Measurements from ENCODE around the gene OSBPL3. TPM values are rescaled to one million over a fixed set of nuclear protein-coding genes. Genes with fewer than 3 reads are reported as not detected.

Gene OSBPL3
- total RNA-seq, 1 experiment from 2014 or later = 36.8 TPM

GRCh38 chr7:24750441-24751055 lies 229.4 kb downstream of the OSBPL3 start:
- no peaks in the 10 kb centered on the region for H3K9me3 ChIP-seq (ENCODE audit: control insufficient read depth in 1 of 2, insufficient read depth in 1 of 2, low read depth in 1 of 2, low read length in 2 of 2)
- no peaks in the 10 kb centered on the region for H3K36me3 ChIP-seq (ENCODE audit: control insufficient read depth in 1 of 2, insufficient read depth in 2 of 2, low read length in 2 of 2)
- RAD21 ChIA-PET (ENCODE audit: low non-redundant PET in 1 of 2, low total read pairs in 2 of 2, uncharacterized antibody in 2 of 2, unreplicated experiment in 2 of 2) = no interaction called here
- no peak overlapping the region for H3K4me3 ChIP-seq (replicated peaks in 1 of 2; ENCODE audit: low read depth in 1 of 2, low read length in 2 of 2)
- TF ChIP-seq YY1 (IDR thresholded peaks at IDR 0.05; ENCODE audit: extremely low read depth, insufficient replicate concordance, low read depth, low read length) (no peak), MAX (IDR thresholded peaks at IDR 0.05) (no peak), RAD21 (IDR thresholded peaks at IDR 0.05; ENCODE audit: low read depth) (no peak), EGR1 (IDR thresholded peaks at IDR 0.05; ENCODE audit: low read depth) (no peak), POLR2AphosphoS5 (IDR thresholded peaks at IDR 0.05; ENCODE audit: low read depth, low read length) (no peak), CBX3 (IDR thresholded peaks at IDR 0.05; ENCODE audit: low read depth) (no peak)
- TF ChIP-seq, protein P1, sequence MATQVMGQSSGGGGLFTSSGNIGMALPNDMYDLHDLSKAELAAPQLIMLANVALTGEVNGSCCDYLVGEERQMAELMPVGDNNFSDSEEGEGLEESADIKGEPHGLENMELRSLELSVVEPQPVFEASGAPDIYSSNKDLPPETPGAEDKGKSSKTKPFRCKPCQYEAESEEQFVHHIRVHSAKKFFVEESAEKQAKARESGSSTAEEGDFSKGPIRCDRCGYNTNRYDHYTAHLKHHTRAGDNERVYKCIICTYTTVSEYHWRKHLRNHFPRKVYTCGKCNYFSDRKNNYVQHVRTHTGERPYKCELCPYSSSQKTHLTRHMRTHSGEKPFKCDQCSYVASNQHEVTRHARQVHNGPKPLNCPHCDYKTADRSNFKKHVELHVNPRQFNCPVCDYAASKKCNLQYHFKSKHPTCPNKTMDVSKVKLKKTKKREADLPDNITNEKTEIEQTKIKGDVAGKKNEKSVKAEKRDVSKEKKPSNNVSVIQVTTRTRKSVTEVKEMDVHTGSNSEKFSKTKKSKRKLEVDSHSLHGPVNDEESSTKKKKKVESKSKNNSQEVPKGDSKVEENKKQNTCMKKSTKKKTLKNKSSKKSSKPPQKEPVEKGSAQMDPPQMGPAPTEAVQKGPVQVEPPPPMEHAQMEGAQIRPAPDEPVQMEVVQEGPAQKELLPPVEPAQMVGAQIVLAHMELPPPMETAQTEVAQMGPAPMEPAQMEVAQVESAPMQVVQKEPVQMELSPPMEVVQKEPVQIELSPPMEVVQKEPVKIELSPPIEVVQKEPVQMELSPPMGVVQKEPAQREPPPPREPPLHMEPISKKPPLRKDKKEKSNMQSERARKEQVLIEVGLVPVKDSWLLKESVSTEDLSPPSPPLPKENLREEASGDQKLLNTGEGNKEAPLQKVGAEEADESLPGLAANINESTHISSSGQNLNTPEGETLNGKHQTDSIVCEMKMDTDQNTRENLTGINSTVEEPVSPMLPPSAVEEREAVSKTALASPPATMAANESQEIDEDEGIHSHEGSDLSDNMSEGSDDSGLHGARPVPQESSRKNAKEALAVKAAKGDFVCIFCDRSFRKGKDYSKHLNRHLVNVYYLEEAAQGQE (IDR thresholded peaks at IDR 0.05; ENCODE audit: low read depth) = no peak
- H3K9ac ChIP-seq (ENCODE audit: low read length) = no peak overlapping the region
- no TSS peak for BruUV-seq (replicated peaks)
- no peak for DNase-seq (ENCODE audit: low read depth, low spot score)
- H3K79me2 ChIP-seq (ENCODE audit: insufficient read depth, low read length) = no peaks in the 10 kb centered on the region
- CTCF ChIA-PET = no interaction called here
- H2AFZ ChIP-seq (ENCODE audit: low read depth, low read length, poor library complexity, severe bottlenecking) = no peak overlapping the region
- no peak for ATAC-seq
- no peaks in the 10 kb centered on the region for H3K9me2 ChIP-seq (ENCODE audit: insufficient read depth)
- intact Hi-C loops (cut with micrococcal nuclease) = no loop called here
- no peaks in the 10 kb centered on the region for H3K4me1 ChIP-seq (ENCODE audit: control insufficient read depth in 1 of 2, insufficient read depth in 2 of 2, low read length in 2 of 2)
- no peak overlapping the region for H3K27ac ChIP-seq (ENCODE audit: low read depth, low read length)
- H4K20me1 ChIP-seq (ENCODE audit: insufficient read depth) = no peaks in the 10 kb centered on the region
- POLR2A ChIA-PET = no interaction called here
- no peaks in the 10 kb centered on the region for H3K27me3 ChIP-seq (ENCODE audit: insufficient read depth, low read length)
- H3K4me2 ChIP-seq (ENCODE audit: low read length) = no peak overlapping the region

All from HCT116 (cell line).